ENCODE results near the gene LRRC10B. TPM values are rescaled to one million over a fixed set of nuclear protein-coding genes. Genes with fewer than 3 reads are reported as not detected.

LRRC10B gene
- total RNA-seq, 1 experiment from 2014 or later, result not detected

- no peak overlapping the region for H3K27ac ChIP-seq (ENCODE audit: low read depth, low read length)
- no peak for DNase-seq (ENCODE audit: low read depth, low spot score)
- H2AFZ ChIP-seq (ENCODE audit: low read depth, low read length, poor library complexity, severe bottlenecking), result no peak overlapping the region
- no peaks in the 10 kb centered on the region for H3K9me2 ChIP-seq (ENCODE audit: insufficient read depth)
- no peaks in the 10 kb centered on the region for H3K9me3 ChIP-seq (ENCODE audit: control insufficient read depth in 1 of 2, insufficient read depth in 1 of 2, low read depth in 1 of 2, low read length in 2 of 2)
- no peak for ATAC-seq
- no peaks in the 10 kb centered on the region; a peak in 1 of 4 replicates for H3K36me3 ChIP-seq (ENCODE audit: control insufficient read depth in 1 of 2, insufficient read depth in 2 of 2, low read length in 2 of 2)
- no peaks in the 10 kb centered on the region for H3K27me3 ChIP-seq (ENCODE audit: insufficient read depth, low read length)
- H3K79me2 ChIP-seq (ENCODE audit: insufficient read depth, low read length), result no peaks in the 10 kb centered on the region
- intact Hi-C loops (cut with micrococcal nuclease), result no loop called here
- no peak overlapping the region for H3K4me2 ChIP-seq (ENCODE audit: low read length)
- CTCF ChIA-PET, result interaction anchor here (2.5 kb wide), 1 partner anchor 10 kb away, joined by 11 read pairs; no protein-coding TSS in a partner anchor
- TF ChIP-seq CEBPB (IDR thresholded peaks at IDR 0.05; ENCODE audit: low read depth) (no peak), CBX3 (IDR thresholded peaks at IDR 0.05; ENCODE audit: low read depth) (no peak), EZH2phosphoT487 (IDR thresholded peaks at IDR 0.05; ENCODE audit: borderline replicate concordance) (no peak), POLR2A (IDR thresholded peaks at IDR 0.05; ENCODE audit: borderline replicate concordance, extremely low read depth, insufficient read depth, insufficient read length) (no peak), POLR2AphosphoS5 (IDR thresholded peaks at IDR 0.05; ENCODE audit: low read depth, low read length) (no peak), ELF1 (IDR thresholded peaks at IDR 0.05; ENCODE audit: borderline replicate concordance, low read depth) (no peak), SP1 (IDR thresholded peaks at IDR 0.05; ENCODE audit: low read depth) (no peak), REST (IDR thresholded peaks at IDR 0.05; ENCODE audit: low read depth) (no peak), SIN3A (IDR thresholded peaks at IDR 0.05; ENCODE audit: low read depth) (no peak), EZH2 (IDR thresholded peaks at IDR 0.05) (no peak), YY1 (IDR thresholded peaks at IDR 0.05; ENCODE audit: extremely low read depth, insufficient replicate concordance, low read depth, low read length) (no peak), ATF3 (IDR thresholded peaks at IDR 0.05) (no peak), ZBTB33 (IDR thresholded peaks at IDR 0.05; ENCODE audit: extremely low read depth, insufficient replicate concordance, low read length) (no peak), JUND (IDR thresholded peaks at IDR 0.05) (no peak), FOSL1 (IDR thresholded peaks at IDR 0.05; ENCODE audit: low read depth) (no peak), RAD21 (IDR thresholded peaks at IDR 0.05; ENCODE audit: low read depth) (no peak), ZNF274 (IDR thresholded peaks at IDR 0.05; ENCODE audit: low read depth, low read length) (no peak), TCF7L2 (IDR thresholded peaks at IDR 0.05; ENCODE audit: borderline replicate concordance, extremely low read depth, insufficient read depth, insufficient read length) (no peak)
- no peaks in the 10 kb centered on the region for H4K20me1 ChIP-seq (ENCODE audit: insufficient read depth)
- no peak overlapping the region for H3K9ac ChIP-seq (ENCODE audit: low read length)
- POLR2A ChIA-PET, result no interaction called here
- no peaks in the 10 kb centered on the region for H3K4me1 ChIP-seq (ENCODE audit: control insufficient read depth in 1 of 2, insufficient read depth in 2 of 2, low read length in 2 of 2)
- no peak overlapping the region for H3K4me3 ChIP-seq (replicated peaks in 1 of 2; ENCODE audit: low read depth in 1 of 2, low read length in 2 of 2)
- no TSS peak for BruUV-seq (replicated peaks)
- RAD21 ChIA-PET (ENCODE audit: low non-redundant PET in 1 of 2, low total read pairs in 2 of 2, uncharacterized antibody in 2 of 2, unreplicated experiment in 2 of 2), result no interaction called here
Measured at GRCh38 chr11:61472868-61473267, 35.7 kb upstream of the LRRC10B start.

Measured in HCT116 (cell line).